IMR-90 (cell line): ENCODE results near the gene UNK. TPM values are rescaled to one million over a fixed set of nuclear protein-coding genes. Genes with fewer than 3 reads are reported as not detected.

Source experiments
- ATAC-seq: fragments of 200-7000 bp; cut with Tn5 transposase; 2 replicates; pipeline ENCODE4 v1.9.1; 2020; ENCODE audit warnings: low read depth, mild to moderate bottlenecking, moderate library complexity
- BruUV-seq: library from RNA; stranded (reverse); fragments of 400-500 nt; replicated peaks from 2 replicates; lab custom pipeline; 2021; lab: Mats Ljungman, UMichigan
- CTCF ChIA-PET: fragments of 300-600 bp; formaldehyde crosslinking; extraction: SDS; loops from one replicate; lab custom pipeline; 2021; ENCODE audit warnings: antibody characterized with exemption; lab: Yijun Ruan, JAX
- POLR2A ChIA-PET: fragments of 300-600 bp; sonication (Branson Sonifier 250); formaldehyde crosslinking; loops from one replicate; lab custom pipeline; 2022; ENCODE audit warnings: antibody characterized with exemption; ENCODE audit not compliant: unreplicated experiment; lab: Charles Lee
- DNase-seq: peaks from one replicate; pipeline ENCODE4 v3.0.0; 2013
- H2AFZ ChIP-seq: replicated peaks from 2 replicates; pipeline ENCODE3; 2013; ENCODE audit warnings: low read length, mild to moderate bottlenecking; ENCODE audit not compliant: poor library complexity
- H2AK5ac ChIP-seq: 2 replicates; pipeline ENCODE4 v1.6.1; 2013; ENCODE audit warnings: low read depth, low read length, inconsistent platforms
- H2AK9ac ChIP-seq: replicated peaks from 2 replicates; pipeline ENCODE3; 2013; ENCODE audit warnings: mild to moderate bottlenecking, low read depth, low read length, moderate library complexity; ENCODE audit not compliant: poor library complexity
- H2BK120ac ChIP-seq: 2 replicates; pipeline ENCODE4 v1.6.1; 2013; ENCODE audit warnings: low read depth, low read length, inconsistent platforms
- H2BK15ac ChIP-seq: 3 replicates; pipeline ENCODE4 v1.6.1; 2013; ENCODE audit warnings: low read depth, low read length, inconsistent platforms
- H2BK20ac ChIP-seq: 2 replicates; pipeline ENCODE4 v1.6.1; 2013; ENCODE audit warnings: low read depth, mild to moderate bottlenecking, inconsistent platforms, low read length, moderate library complexity
- H2BK5ac ChIP-seq: 2 replicates; pipeline ENCODE4 v1.6.1; 2013; ENCODE audit warnings: mild to moderate bottlenecking, low read depth, low read length, inconsistent platforms; ENCODE audit not compliant: poor library complexity, severe bottlenecking
- H3K14ac ChIP-seq: replicated peaks from 2 replicates; pipeline ENCODE4 v1.6.1; 2013; ENCODE audit warnings: low read depth, low read length, inconsistent platforms
- H3K18ac ChIP-seq: 2 replicates; pipeline ENCODE4 v1.6.1; 2013; ENCODE audit warnings: low read depth, low read length, control low read depth
- H3K23ac ChIP-seq: 2 replicates; pipeline ENCODE4 v1.6.1; 2013; ENCODE audit warnings: low read depth, low read length, inconsistent platforms
- H3K27ac ChIP-seq: 2 replicates; pipeline ENCODE4 v1.5.1; 2013; ENCODE audit warnings: mild to moderate bottlenecking, control low read depth, low read length; ENCODE audit not compliant: insufficient read depth
- H3K27me3 ChIP-seq: 2 replicates; pipeline ENCODE4 v1.6.1; 2013; ENCODE audit warnings: low read length; ENCODE audit not compliant: control insufficient read depth, insufficient read depth
- H3K36me3 ChIP-seq: 2 replicates; pipeline ENCODE4 v1.6.1; 2013; ENCODE audit warnings: low read length, mixed read lengths; ENCODE audit not compliant: control insufficient read depth, insufficient read depth
- H3K4ac ChIP-seq: 2 replicates; pipeline ENCODE4 v1.6.1; 2013; ENCODE audit warnings: low read depth, low read length, inconsistent platforms
- H3K4me1 ChIP-seq: 2 replicates; pipeline ENCODE4 v1.6.1; 2013; ENCODE audit warnings: low read length, mixed read lengths; ENCODE audit not compliant: control insufficient read depth, insufficient read depth
- H3K4me2 ChIP-seq: 2 replicates; pipeline ENCODE4 v1.6.1; 2013; ENCODE audit warnings: low read depth, mild to moderate bottlenecking, control low read depth, low read length, moderate library complexity
- H3K4me3 ChIP-seq: 2 replicates; pipeline ENCODE4 v1.5.1; 2013; ENCODE audit warnings: low read depth, mild to moderate bottlenecking, control low read depth, low read length, moderate library complexity; ENCODE audit not compliant: insufficient read depth
- H3K56ac ChIP-seq: 2 replicates; pipeline ENCODE4 v1.6.1; 2013; ENCODE audit warnings: low read length, inconsistent platforms; ENCODE audit not compliant: insufficient read depth; ENCODE audit errors: extremely low read depth
- H3K79me1 ChIP-seq, 2 experiments: 2 replicates each; pipeline ENCODE4 v1.6.1; 2013; ENCODE audit warnings: low read length in 2 of 2, inconsistent platforms in 1 of 2, low read depth in 1 of 2
- H3K9ac ChIP-seq: 2 replicates; pipeline ENCODE4 v1.6.1; 2013; ENCODE audit warnings: low read depth, low read length, control low read depth
- H3K9me1 ChIP-seq: 2 replicates; pipeline ENCODE4 v1.6.1; 2013; ENCODE audit warnings: low read length, inconsistent platforms; ENCODE audit not compliant: insufficient read depth
- H3K9me3 ChIP-seq: 2 replicates; pipeline ENCODE4 v1.6.1; 2013; ENCODE audit warnings: low read length; ENCODE audit not compliant: control insufficient read depth, insufficient read depth
- H4K20me1 ChIP-seq: 2 replicates; pipeline ENCODE4 v1.6.1; 2013; ENCODE audit warnings: low read length, inconsistent platforms; ENCODE audit not compliant: insufficient read depth
- H4K5ac ChIP-seq: 2 replicates; pipeline ENCODE4 v1.6.1; 2013; ENCODE audit warnings: mild to moderate bottlenecking, low read depth, low read length, control low read depth
- H4K8ac ChIP-seq, 2 experiments: 2 replicates each; pipeline ENCODE4 v1.6.1; 2013; ENCODE audit warnings: low read depth in 2 of 2, low read length in 2 of 2, control low read depth in 1 of 2, inconsistent platforms in 1 of 2
- H4K91ac ChIP-seq: 2 replicates; pipeline ENCODE4 v1.6.1; 2013; ENCODE audit warnings: low read depth, low read length, inconsistent platforms; ENCODE audit not compliant: insufficient read depth
- BHLHE40 ChIP-seq: fragments of 150-350 bp; IDR thresholded peaks from 2 replicates; pipeline ENCODE4 v1.6.1; 2016; ENCODE audit warnings: mild to moderate bottlenecking, low read depth, low read length
- CEBPB ChIP-seq: IDR thresholded peaks from 2 replicates; pipeline ENCODE4 v1.6.1; 2012; ENCODE audit warnings: low read depth, low read length, improper control_type of control experiment
- CHD1 ChIP-seq: IDR thresholded peaks from 2 replicates; pipeline ENCODE4 v1.6.1; 2012; ENCODE audit warnings: low read depth, low read length, improper control_type of control experiment
- CTCF ChIP-seq: conservative IDR thresholded peaks from 2 replicates; pipeline ENCODE4 v1.5.1; 2012; ENCODE audit warnings: mild to moderate bottlenecking, low read depth, low read length, improper control_type of control experiment
- ELK1 ChIP-seq: fragments of 150-350 bp; IDR thresholded peaks from 2 replicates; pipeline ENCODE4 v1.6.1; 2016; ENCODE audit warnings: low read depth, mild to moderate bottlenecking, low read length, moderate library complexity, borderline replicate concordance
- MAFK ChIP-seq: IDR thresholded peaks from 2 replicates; pipeline ENCODE4 v1.6.1; 2012; ENCODE audit warnings: low read depth, low read length, improper control_type of control experiment
- MAZ ChIP-seq: IDR thresholded peaks from 2 replicates; pipeline ENCODE4 v1.6.1; 2012; ENCODE audit warnings: low read depth, mild to moderate bottlenecking, low read length, improper control_type of control experiment, moderate library complexity, borderline replicate concordance
- MXI1 ChIP-seq: IDR thresholded peaks from 2 replicates; pipeline ENCODE4 v1.6.1; 2012; ENCODE audit warnings: low read depth, mild to moderate bottlenecking, low read length, moderate library complexity, borderline replicate concordance
- NFE2L2 ChIP-seq: fragments of 150-350 bp; IDR thresholded peaks from 2 replicates; pipeline ENCODE4 v1.6.1; 2016; ENCODE audit warnings: low read depth, mild to moderate bottlenecking, low read length
- POLR2A ChIP-seq: IDR thresholded peaks from 2 replicates; pipeline ENCODE4 v1.6.1; 2012; ENCODE audit warnings: mild to moderate bottlenecking, low read depth, low read length
- RAD21 ChIP-seq: IDR thresholded peaks from 2 replicates; pipeline ENCODE4 v1.6.1; 2012; ENCODE audit warnings: low read length, improper control_type of control experiment
- RCOR1 ChIP-seq: IDR thresholded peaks from 2 replicates; pipeline ENCODE4 v1.6.1; 2012; ENCODE audit warnings: mild to moderate bottlenecking, low read length, improper control_type of control experiment; ENCODE audit not compliant: insufficient replicate concordance
- RFX5 ChIP-seq: IDR thresholded peaks from 2 replicates; pipeline ENCODE4 v1.8.0; 2012; ENCODE audit warnings: low read depth, mild to moderate bottlenecking, low read length, moderate library complexity
- SMC3 ChIP-seq: fragments of 150-350 bp; IDR thresholded peaks from 2 replicates; pipeline ENCODE4 v1.6.1; 2016; ENCODE audit warnings: low read depth, mild to moderate bottlenecking, antibody characterized with exemption, low read length, moderate library complexity
- USF2 ChIP-seq: fragments of 150-350 bp; IDR thresholded peaks from 2 replicates; pipeline ENCODE4 v1.6.1; 2017; ENCODE audit warnings: mild to moderate bottlenecking, antibody characterized with exemption, low read length, low read depth
- WGBS, 2 experiments: methylation state at CpG; one replicate each; pipeline versions ENCODE4 v1.1.5 to v1.1.7; 2013; ENCODE audit warnings: missing lambda C conversion rate in 2 of 2; ENCODE audit not compliant: insufficient read length in 1 of 2; ENCODE audit errors: extremely low coverage in 2 of 2; 5-methylcytosine and 5-hydroxymethylcytosine counted together
- dilution Hi-C: fragments of 300-500 bp; cut with HindIII; formaldehyde crosslinking; loops from one replicate; pipeline ENCODE4 v1.14.3; 2018; ENCODE audit warnings: low sequenced_read_pairs; ENCODE audit not compliant: unreplicated experiment
- in situ Hi-C: fragments of 300-500 bp; cut with MboI; formaldehyde crosslinking; loops from 3 replicates; pipeline ENCODE4 v1.14.3; 2019; ENCODE audit warnings: low sequenced_read_pairs, inconsistent platforms, mixed read lengths
- intact Hi-C: fragments of 100-400 bp; cut with micrococcal nuclease; formaldehyde crosslinking; loops from 2 replicates; pipeline ENCODE4 v1.10.0; 2022
- polyA plus RNA-seq, 3 experiments: library from polyadenylated mRNA; depleted of rRNA; stranded (reverse); fragments of >200 nt; gene quantifications; 2 replicates each; pipeline ENCODE4 v1.2.3, GENCODE V29; 2012; ENCODE audit warnings: low replicate concordance in 1 of 3
- total RNA-seq: library from RNA; depleted of rRNA; stranded (reverse); fragments of >200 nt; gene quantifications from 2 replicates; pipeline ENCODE4 v1.2.3, GENCODE V29; 2012

UNK gene
- total and polyA plus RNA-seq, 2 of the 4 experiments (the other 2 are of a cell fraction), result 15.4 to 17.3 TPM

- H2BK20ac ChIP-seq, result no peak overlapping the region
- H2BK120ac ChIP-seq, result no peak overlapping the region
- H3K4me3 ChIP-seq, result no peak overlapping the region
- intact Hi-C loops, result no loop called here
- no peak overlapping the region for H3K14ac ChIP-seq
- peak overlapping the region; percentile 3 for H2AK9ac ChIP-seq
- no peak overlapping the region for H4K91ac ChIP-seq
- peaks cover 14% of the 10 kb centered on the region for H3K36me3 ChIP-seq
- dilution Hi-C loops, result no loop called here
- no peak overlapping the region for H2BK5ac ChIP-seq
- no peak overlapping the region for H3K4me2 ChIP-seq
- no peak overlapping the region for H4K5ac ChIP-seq
- H3K27me3 ChIP-seq, result no peaks in the 10 kb centered on the region
- CTCF ChIA-PET, result no interaction called here
- POLR2A ChIA-PET, result no interaction called here
- H3K23ac ChIP-seq, result peak overlapping the region; percentile 33; the same call in 1 of the 2 replicates
- H3K27ac ChIP-seq, result no peak overlapping the region
- H2AFZ ChIP-seq, result peak overlapping the region; percentile 58
- ATAC-seq (no peak), DNase-seq (no peak)
- H3K4me1 ChIP-seq, result no peaks in the 10 kb centered on the region; the same call in 1 of the 2 replicates
- H4K20me1 ChIP-seq, result peaks cover 17% of the 10 kb centered on the region
- H3K9me1 ChIP-seq, result peaks cover 4% of the 10 kb centered on the region; the same call in 1 of the 2 replicates
- no peak overlapping the region for H3K56ac ChIP-seq
- no TSS peak for BruUV-seq
- H3K9ac ChIP-seq, result no peak overlapping the region
- H3K9me3 ChIP-seq, result no peaks in the 10 kb centered on the region
- 100% methylated on average over 2 of the region's 4 CpGs; no CpG with 5 or more reads in 1 of the 2 experiments for WGBS, 2 experiments
- TF ChIP-seq CEBPB, result no peak
- no peak for TF ChIP-seq RCOR1
- no peak for TF ChIP-seq MAFK
- no peak for TF ChIP-seq NFE2L2
- TF ChIP-seq ELK1, result no peak
- no peak for TF ChIP-seq BHLHE40
- no peak for TF ChIP-seq SMC3
- TF ChIP-seq RFX5, result no peak
- no peak for TF ChIP-seq MAZ
- no peak for TF ChIP-seq CTCF
- TF ChIP-seq RAD21, result no peak
- TF ChIP-seq POLR2A, result no peak
- TF ChIP-seq USF2, result no peak
- no peak for TF ChIP-seq CHD1
- TF ChIP-seq MXI1, result no peak
- H3K18ac ChIP-seq, result no peak overlapping the region
- no peak overlapping the region for H4K8ac ChIP-seq
- in situ Hi-C loops, result no loop called here
- H3K79me1 ChIP-seq, result peaks cover 14 to 45% of the 10 kb centered on the region in 2 experiments
- H3K4ac ChIP-seq, result no peak overlapping the region
- no peak overlapping the region for H2AK5ac ChIP-seq
- no peak overlapping the region for H2BK15ac ChIP-seq
Observed at GRCh38 chr17:75806822-75807500, 22.4 kb downstream of the UNK start.
